A673 (cell line): ENCODE data around the gene EVX2. TPM values are rescaled to one million over a fixed set of nuclear protein-coding genes. Genes with fewer than 3 reads are reported as not detected.

ENCODE experiments used
- BruUV-seq: library from RNA; stranded (reverse); fragments of 400-500 nt; replicated peaks from 2 replicates; lab custom pipeline; 2021; lab: Mats Ljungman, UMichigan
- CTCF ChIA-PET: fragments of 300-600 bp; sonication (Branson Sonifier 250); formaldehyde crosslinking; loops from one replicate; lab custom pipeline; 2022; ENCODE audit warnings: antibody characterized with exemption; lab: Charles Lee
- POLR2A ChIA-PET: fragments of 300-600 bp; sonication (Branson Sonifier 250); formaldehyde crosslinking; loops from one replicate; lab custom pipeline; 2022; ENCODE audit warnings: antibody characterized with exemption; ENCODE audit not compliant: low non-redundant PET; lab: Charles Lee
- DNase-seq: peaks from one replicate; pipeline ENCODE4 v3.0.0-alpha.2; 2015; ENCODE audit warnings: low spot score
- H3K27ac ChIP-seq: fragments of 200-600 bp; sonication (generic); 2 replicates; pipeline ENCODE4 v1.5.1; 2016; ENCODE audit warnings: mixed run types, low read depth, mild to moderate bottlenecking, mixed read lengths, antibody characterized with exemption, low read length; ENCODE audit not compliant: poor library complexity, severe bottlenecking
- H3K27me3 ChIP-seq: fragments of 200-600 bp; sonication (generic); replicated peaks from 2 replicates; pipeline ENCODE4 v1.6.1; 2017; ENCODE audit warnings: mixed run types, low read depth, mild to moderate bottlenecking, mixed read lengths, antibody characterized with exemption, low read length; ENCODE audit not compliant: insufficient read depth, poor library complexity
- H3K36me3 ChIP-seq: fragments of 200-600 bp; sonication (generic); 2 replicates; pipeline ENCODE4 v1.6.1; 2016; ENCODE audit warnings: mixed run types, mild to moderate bottlenecking, mixed read lengths, antibody characterized with exemption, low read length; ENCODE audit not compliant: insufficient read depth, poor library complexity, severe bottlenecking
- H3K4me1 ChIP-seq: fragments of 200-600 bp; sonication (generic); 2 replicates; pipeline ENCODE4 v1.6.1; 2017; ENCODE audit warnings: mixed run types, mild to moderate bottlenecking, mixed read lengths, antibody characterized with exemption, low read length; ENCODE audit not compliant: insufficient read depth, poor library complexity, severe bottlenecking
- H3K4me3 ChIP-seq: fragments of 200-600 bp; sonication (generic); 2 replicates; pipeline ENCODE4 v1.5.1; 2016; ENCODE audit warnings: low read depth, mixed run types, mild to moderate bottlenecking, mixed read lengths, low read length; ENCODE audit not compliant: poor library complexity, severe bottlenecking
- H3K9me3 ChIP-seq: fragments of 200-600 bp; sonication (generic); 2 replicates; pipeline ENCODE4 v1.6.1; 2016; ENCODE audit warnings: mixed run types, low read depth, mild to moderate bottlenecking, mixed read lengths, antibody characterized with exemption, low read length; ENCODE audit not compliant: poor library complexity, severe bottlenecking
- EZH2 ChIP-seq: fragments of 200-600 bp; sonication (generic); IDR thresholded peaks from 2 replicates; pipeline ENCODE4 v1.6.1; 2017; ENCODE audit warnings: borderline replicate concordance, low read depth, mild to moderate bottlenecking, mixed read lengths, antibody characterized with exemption, low read length; ENCODE audit not compliant: poor library complexity, severe bottlenecking
- intact Hi-C: fragments of 100-400 bp; cut with micrococcal nuclease; formaldehyde crosslinking; loops from one replicate; pipeline ENCODE4 v1.10.0; 2022; ENCODE audit not compliant: unreplicated experiment
- total RNA-seq: library from RNA; stranded (reverse); gene quantifications from 2 replicates; pipeline ENCODE4 v1.2.3, GENCODE V29; 2021
- TF ChIP-seq, protein P1 (sequence below): fragments of 300-800, 200-600 bp; sonication (generic); conservative IDR thresholded peaks from 2 replicates; pipeline ENCODE4 v1.5.1; 2017; ENCODE audit warnings: low read depth, mild to moderate bottlenecking, antibody characterized with exemption, low read length, moderate library complexity, mixed read lengths

EVX2 gene
- total RNA-seq, 1 experiment from 2014 or later = 0.41 TPM

GRCh38 chr2:176038694-176039093, 45.1 kb downstream of the EVX2 start:
- Histone ChIP-seq H3K27me3 (peaks cover 18% of the 10 kb centered on the region), H3K9me3 (no peaks in the 10 kb centered on the region), H3K27ac (no peak overlapping the region), H3K4me3 (no peak overlapping the region), H3K4me1 (no peaks in the 10 kb centered on the region), H3K36me3 (no peaks in the 10 kb centered on the region)
- DNase-seq = peak; percentile 4
- ChIA-PET POLR2A (no interaction called here), CTCF (no interaction called here)
- BruUV-seq = no TSS peak
- intact Hi-C loops = no loop called here
- TF ChIP-seq, protein P1, sequence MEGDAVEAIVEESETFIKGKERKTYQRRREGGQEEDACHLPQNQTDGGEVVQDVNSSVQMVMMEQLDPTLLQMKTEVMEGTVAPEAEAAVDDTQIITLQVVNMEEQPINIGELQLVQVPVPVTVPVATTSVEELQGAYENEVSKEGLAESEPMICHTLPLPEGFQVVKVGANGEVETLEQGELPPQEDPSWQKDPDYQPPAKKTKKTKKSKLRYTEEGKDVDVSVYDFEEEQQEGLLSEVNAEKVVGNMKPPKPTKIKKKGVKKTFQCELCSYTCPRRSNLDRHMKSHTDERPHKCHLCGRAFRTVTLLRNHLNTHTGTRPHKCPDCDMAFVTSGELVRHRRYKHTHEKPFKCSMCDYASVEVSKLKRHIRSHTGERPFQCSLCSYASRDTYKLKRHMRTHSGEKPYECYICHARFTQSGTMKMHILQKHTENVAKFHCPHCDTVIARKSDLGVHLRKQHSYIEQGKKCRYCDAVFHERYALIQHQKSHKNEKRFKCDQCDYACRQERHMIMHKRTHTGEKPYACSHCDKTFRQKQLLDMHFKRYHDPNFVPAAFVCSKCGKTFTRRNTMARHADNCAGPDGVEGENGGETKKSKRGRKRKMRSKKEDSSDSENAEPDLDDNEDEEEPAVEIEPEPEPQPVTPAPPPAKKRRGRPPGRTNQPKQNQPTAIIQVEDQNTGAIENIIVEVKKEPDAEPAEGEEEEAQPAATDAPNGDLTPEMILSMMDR = no peak

DNA sequence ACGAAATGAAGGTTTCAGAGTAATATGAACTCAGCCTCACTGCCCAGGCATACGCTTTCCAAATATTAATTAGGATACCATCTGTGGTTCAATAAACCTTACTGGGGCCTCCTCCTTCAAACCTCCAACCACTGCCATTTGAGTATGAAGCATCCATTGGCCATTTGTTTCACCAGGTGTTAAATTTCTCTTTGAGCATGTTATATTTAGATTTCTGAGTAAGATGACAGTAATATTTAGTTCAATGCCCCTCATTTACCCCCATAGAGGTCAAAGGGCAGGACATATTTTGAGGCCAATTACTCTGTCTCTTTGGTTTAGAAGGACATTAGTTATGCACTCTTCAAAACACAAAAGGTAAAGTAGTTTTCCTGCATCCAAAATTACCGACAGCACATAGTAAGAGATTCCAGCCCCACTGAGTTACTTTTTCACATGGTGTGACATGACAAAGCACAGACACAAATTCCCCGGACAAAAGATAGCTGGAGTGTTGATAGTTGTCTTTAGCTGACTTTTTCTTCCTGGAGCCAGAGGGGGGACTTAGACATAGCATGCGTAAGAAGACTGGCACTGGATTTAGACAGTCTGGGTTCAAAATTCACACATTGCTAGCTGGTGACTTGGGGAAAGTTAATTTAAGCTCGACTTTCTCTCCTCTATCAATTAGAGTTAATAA, 48.6 kb downstream of the EVX2 start:
- no TSS peak for BruUV-seq
- peaks cover 7% of the 10 kb centered on the region for H3K27me3 ChIP-seq
- no peak overlapping the region for H3K27ac ChIP-seq
- H3K9me3 ChIP-seq = no peaks in the 10 kb centered on the region
- H3K4me1 ChIP-seq = no peaks in the 10 kb centered on the region
- ChIA-PET POLR2A (no interaction called here), CTCF (no interaction called here)
- H3K4me3 ChIP-seq = no peak overlapping the region
- H3K36me3 ChIP-seq = no peaks in the 10 kb centered on the region
- TF ChIP-seq EZH2 = no peak
- TF ChIP-seq, protein P1 = no peak
- intact Hi-C loops = no loop called here
- no peak for DNase-seq

- no peaks in the 10 kb centered on the region for H3K4me1 ChIP-seq
- no TSS peak for BruUV-seq
- no peak overlapping the region for H3K27ac ChIP-seq
- no peaks in the 10 kb centered on the region for H3K36me3 ChIP-seq
- peaks cover 14% of the 10 kb centered on the region for H3K27me3 ChIP-seq
- POLR2A ChIA-PET = no interaction called here
- H3K9me3 ChIP-seq = no peaks in the 10 kb centered on the region
- no peak overlapping the region for H3K4me3 ChIP-seq
- TF ChIP-seq EZH2 = no peak
- TF ChIP-seq, protein P1 = no peak
- CTCF ChIA-PET = no interaction called here
- intact Hi-C loops = no loop called here
- DNase-seq = no peak
These were observed 56.0 kb downstream of the EVX2 start for GRCh38 chr2:176027806-176028205.

Other genes starting within 250 kb of the EVX2 start
- gene LNPK, start 81.7 kb downstream of the EVX2 start, total RNA-seq = 42.5 and 46.6 TPM in 2 replicates
- 32.7 and 33.8 TPM in 2 replicates for gene HOXD13, start 8.8 kb upstream of the EVX2 start, total RNA-seq
- 0.58 and 0.72 TPM in 2 replicates for gene HOXD12, start 15.8 kb upstream of the EVX2 start, total RNA-seq
- 107 and 123 TPM in 2 replicates for gene HOXD11, start 23.3 kb upstream of the EVX2 start, total RNA-seq
- 88.6 and 98.3 TPM in 2 replicates for gene HOXD10, start 32.8 kb upstream of the EVX2 start, total RNA-seq
- 63.0 and 64.9 TPM in 2 replicates for gene HOXD9, start 38.8 kb upstream of the EVX2 start, total RNA-seq
- gene HOXD8, start 45.7 kb upstream of the EVX2 start, total RNA-seq = 56.8 and 61.9 TPM in 2 replicates
- gene HOXD4, start 67.6 kb upstream of the EVX2 start, total RNA-seq = 30.8 and 34.3 TPM in 2 replicates
- 41.3 and 53.0 TPM in 2 replicates for gene HOXD3, start 73.3 kb upstream of the EVX2 start, total RNA-seq
- gene HOXD1, start 104.7 kb upstream of the EVX2 start, total RNA-seq = not detected in 2 replicates
- 31.1 and 35.1 TPM in 2 replicates for gene MTX2, start 185.5 kb upstream of the EVX2 start, total RNA-seq